K562 (cell line): ENCODE data around the gene TADA2A. TPM values are rescaled to one million over a fixed set of nuclear protein-coding genes. Genes with fewer than 3 reads are reported as not detected.

Source experiments
- ATAC-seq: fragments of 200-7000 bp; cut with Tn5 transposase; 3 replicates; pipeline ENCODE4 v1.9.1; 2020; ENCODE audit warnings: moderate library complexity
- BruUV-seq: library from RNA; stranded (reverse); fragments of 400-500 nt; replicated peaks from 2 replicates; lab custom pipeline; 2021; lab: Mats Ljungman, UMichigan
- CTCF ChIA-PET: fragments of 300-600 bp; formaldehyde crosslinking; extraction: SDS; loops from one replicate; lab custom pipeline; 2021; ENCODE audit warnings: low intra/inter-chr PET ratio; lab: Yijun Ruan, JAX
- POLR2A ChIA-PET: fragments of 300-600, 350-650 bp; sonication (Branson Sonifier 250); formaldehyde crosslinking; extraction: SDS; loops from one replicate; lab custom pipeline; 2021; ENCODE audit warnings: antibody characterized with exemption, inconsistent platforms; lab: Yijun Ruan, JAX
- DNase-seq, 4 experiments: peaks; one replicate each; pipeline versions ENCODE4 v3.0.0 to v3.0.0-alpha.2; 2011 to 2018; ENCODE audit warnings: low spot score in 3 of 4, mixed read lengths in 3 of 4; ENCODE audit errors: extremely low read depth in 1 of 4
- FAIRE-seq: peaks from 2 replicates; lab custom pipeline; 2011; peaks lifted over from hg19 to GRCh38; lab: Jason Lieb, UNC
- H2AFZ ChIP-seq: 2 replicates; pipeline ENCODE4 v1.6.0; 2011; ENCODE audit warnings: low read depth, low read length, control low read depth, inconsistent platforms
- H3K27ac ChIP-seq: fragments of 200-600 bp; 3 replicates; pipeline ENCODE4 v1.8.0; 2011; ENCODE audit warnings: low read depth, mild to moderate bottlenecking, control low read depth, inconsistent platforms, low read length, moderate library complexity, mixed read lengths; ENCODE audit errors: extremely low read depth
- H3K27me3 ChIP-seq, 2 experiments: fragments of 300-600 bp in 1 of 2; 2 replicates in 1 of 2; 3 replicates in 1 of 2; pipeline versions ENCODE4 v1.6.0 to v1.8.0; 2011; ENCODE audit warnings: inconsistent platforms in 2 of 2, low read length in 2 of 2, mild to moderate bottlenecking in 1 of 2, mixed read lengths in 1 of 2, moderate library complexity in 1 of 2; ENCODE audit not compliant: control insufficient read depth in 2 of 2, insufficient read depth in 2 of 2
- H3K36me3 ChIP-seq: fragments of 300-600 bp; 3 replicates; pipeline ENCODE4 v1.8.0; 2011; ENCODE audit warnings: mild to moderate bottlenecking, low read length, inconsistent platforms; ENCODE audit not compliant: control insufficient read depth, insufficient read depth
- H3K4me1 ChIP-seq, 2 experiments: fragments of 200-600 bp in 1 of 2; replicated peaks in 1 of 2; 2 replicates in 1 of 2; 3 replicates in 1 of 2; pipeline versions ENCODE4 v1.5.1 to v1.8.0; 2011; ENCODE audit warnings: inconsistent platforms in 2 of 2, low read length in 2 of 2, mild to moderate bottlenecking in 1 of 2, mixed read lengths in 1 of 2, moderate library complexity in 1 of 2; ENCODE audit not compliant: control insufficient read depth in 2 of 2, insufficient read depth in 2 of 2
- H3K4me2 ChIP-seq: 2 replicates; pipeline ENCODE4 v1.6.1; 2011; ENCODE audit warnings: low read length, control low read depth, inconsistent platforms, mixed read lengths; ENCODE audit not compliant: insufficient read depth
- H3K4me3 ChIP-seq: fragments of 200-600 bp; sonication (generic), shearing (Covaris generic); 2 replicates; pipeline ENCODE4 v1.5.1; 2016; ENCODE audit warnings: control low read depth, inconsistent platforms
- H3K79me2 ChIP-seq: fragments of 200-600 bp; 3 replicates; pipeline ENCODE4 v1.8.0; 2011; ENCODE audit warnings: low read length, inconsistent platforms; ENCODE audit not compliant: control insufficient read depth, insufficient read depth
- H3K9ac ChIP-seq, 2 experiments: 2 replicates each; pipeline versions ENCODE4 v1.6.0 to v1.6.1; 2011; ENCODE audit warnings: low read depth in 2 of 2, low read length in 2 of 2, control low read depth in 1 of 2, inconsistent platforms in 1 of 2, mild to moderate bottlenecking in 1 of 2, mixed read lengths in 1 of 2; ENCODE audit not compliant: insufficient read depth in 1 of 2
- H3K9me1 ChIP-seq: one replicate; pipeline ENCODE4 v1.6.0; 2011; ENCODE audit warnings: inconsistent platforms, mild to moderate bottlenecking, low read length, moderate library complexity; ENCODE audit not compliant: control insufficient read depth, insufficient read depth
- H3K9me3 ChIP-seq: replicated peaks from 2 replicates; pipeline ENCODE4 v1.5.1; 2011; ENCODE audit warnings: low read depth, low read length, inconsistent platforms; ENCODE audit not compliant: control insufficient read depth, insufficient read depth
- H4K20me1 ChIP-seq: replicated peaks from 2 replicates; pipeline ENCODE4 v1.6.1; 2011; ENCODE audit warnings: low read length, inconsistent platforms, mixed read lengths; ENCODE audit not compliant: control insufficient read depth, insufficient read depth
- CBX8 ChIP-seq: fragments of 200-600 bp; sonication (generic); IDR thresholded peaks from 2 replicates; pipeline ENCODE4 v1.6.1; 2012; ENCODE audit warnings: borderline replicate concordance, mixed run types, low read depth, mild to moderate bottlenecking, moderate library complexity, mixed read lengths, low read length, control low read depth, inconsistent platforms; ENCODE audit not compliant: poor library complexity, severe bottlenecking; ENCODE audit errors: extremely low read depth
- TFE3 ChIP-seq: fragments of 450-650 bp; formaldehyde crosslinking; IDR thresholded peaks from 2 replicates; pipeline ENCODE4 v1.4.0; 2020; ENCODE audit warnings: mild to moderate bottlenecking, mixed read lengths
- WGBS: fragments of 100-300 bp; shearing (Covaris generic); methylation state at CpG from one replicate; pipeline ENCODE4 v1.1.6; 2016; ENCODE audit warnings: low coverage, mixed read lengths; ENCODE audit not compliant: insufficient coverage; ENCODE audit errors: missing lambda C conversion rate; 5-methylcytosine and 5-hydroxymethylcytosine counted together
- in situ Hi-C: fragments of 300-500 bp; cut with MboI; formaldehyde crosslinking; loops from 4 replicates; pipeline ENCODE4 v1.15.0; 2018; ENCODE audit warnings: inconsistent platforms, mixed read lengths
- intact Hi-C: fragments of 100-400 bp; cut with micrococcal nuclease; formaldehyde crosslinking; loops from 2 replicates; pipeline ENCODE4 v1.14.2; 2022
- polyA plus RNA-seq, 8 experiments: library from polyadenylated mRNA; depleted of rRNA in 4 of 8; stranded (reverse) in 5 of 8; unstranded in 3 of 8; fragments of >200 nt; fragmentation: Nextera tagmentation in 2 of 8; fragmentation: Illumina TruSeq in 1 of 8; extraction: Ambion mirVana in 2 of 8; extraction: Trizol in 1 of 8; gene quantifications; 2 replicates each; pipeline versions ENCODE4 v1.2.1 to v1.2.3, GENCODE V29; 2011 to 2014; ENCODE audit warnings: inconsistent platforms in 1 of 8, missing spikeins in 1 of 8
- total RNA-seq, 7 experiments: library from RNA; depleted of rRNA in 6 of 7; stranded (reverse); fragments of >200 nt in 6 of 7; fragmentation: Illumina TruSeq in 2 of 7; extraction: Trizol in 2 of 7; gene quantifications; 2 replicates each; pipeline versions ENCODE4 v1.2.1 to v1.2.3, GENCODE V29; 2011 to 2021; ENCODE audit warnings: low replicate concordance in 1 of 7
- TF ChIP-seq, protein P1 (sequence below): sonication (generic); formaldehyde crosslinking; IDR thresholded peaks from 2 replicates; pipeline ENCODE4 v1.8.0; 2023; ENCODE audit warnings: mild to moderate bottlenecking, missing genetic modification reagents

The TADA2A gene
- total and polyA plus RNA-seq, 9 of the 15 experiments (the other 6 are each of a cell fraction or from before 2014, with no cell fraction given) = 13.8 to 37.7 (median 25.0) TPM

DNA sequence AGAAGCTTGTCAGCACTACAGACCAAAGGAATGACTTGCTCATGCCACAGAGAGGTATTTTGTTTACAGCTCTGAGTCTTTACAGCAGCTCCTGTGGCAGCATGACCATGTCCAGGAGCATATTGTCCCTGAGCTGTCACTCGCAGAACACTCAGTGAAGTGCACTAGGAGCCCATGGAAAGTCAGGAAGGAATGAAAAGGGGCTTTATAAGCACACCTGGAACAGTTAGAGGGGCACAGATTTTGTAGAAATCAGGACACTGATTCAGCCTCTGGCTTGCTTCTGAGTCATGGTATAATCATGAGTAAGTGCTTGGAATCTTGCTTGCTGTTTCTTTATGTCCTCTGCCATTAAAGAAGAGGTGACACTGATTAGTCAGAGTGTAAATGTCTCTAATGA is 41.0 kb downstream of the TADA2A start (continued):
- TF ChIP-seq, protein P1, sequence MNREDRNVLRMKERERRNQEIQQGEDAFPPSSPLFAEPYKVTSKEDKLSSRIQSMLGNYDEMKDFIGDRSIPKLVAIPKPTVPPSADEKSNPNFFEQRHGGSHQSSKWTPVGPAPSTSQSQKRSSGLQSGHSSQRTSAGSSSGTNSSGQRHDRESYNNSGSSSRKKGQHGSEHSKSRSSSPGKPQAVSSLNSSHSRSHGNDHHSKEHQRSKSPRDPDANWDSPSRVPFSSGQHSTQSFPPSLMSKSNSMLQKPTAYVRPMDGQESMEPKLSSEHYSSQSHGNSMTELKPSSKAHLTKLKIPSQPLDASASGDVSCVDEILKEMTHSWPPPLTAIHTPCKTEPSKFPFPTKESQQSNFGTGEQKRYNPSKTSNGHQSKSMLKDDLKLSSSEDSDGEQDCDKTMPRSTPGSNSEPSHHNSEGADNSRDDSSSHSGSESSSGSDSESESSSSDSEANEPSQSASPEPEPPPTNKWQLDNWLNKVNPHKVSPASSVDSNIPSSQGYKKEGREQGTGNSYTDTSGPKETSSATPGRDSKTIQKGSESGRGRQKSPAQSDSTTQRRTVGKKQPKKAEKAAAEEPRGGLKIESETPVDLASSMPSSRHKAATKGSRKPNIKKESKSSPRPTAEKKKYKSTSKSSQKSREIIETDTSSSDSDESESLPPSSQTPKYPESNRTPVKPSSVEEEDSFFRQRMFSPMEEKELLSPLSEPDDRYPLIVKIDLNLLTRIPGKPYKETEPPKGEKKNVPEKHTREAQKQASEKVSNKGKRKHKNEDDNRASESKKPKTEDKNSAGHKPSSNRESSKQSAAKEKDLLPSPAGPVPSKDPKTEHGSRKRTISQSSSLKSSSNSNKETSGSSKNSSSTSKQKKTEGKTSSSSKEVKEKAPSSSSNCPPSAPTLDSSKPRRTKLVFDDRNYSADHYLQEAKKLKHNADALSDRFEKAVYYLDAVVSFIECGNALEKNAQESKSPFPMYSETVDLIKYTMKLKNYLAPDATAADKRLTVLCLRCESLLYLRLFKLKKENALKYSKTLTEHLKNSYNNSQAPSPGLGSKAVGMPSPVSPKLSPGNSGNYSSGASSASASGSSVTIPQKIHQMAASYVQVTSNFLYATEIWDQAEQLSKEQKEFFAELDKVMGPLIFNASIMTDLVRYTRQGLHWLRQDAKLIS (CRISPR knock-in tag) = no peak
- TF ChIP-seq, all 486 proteins: peak for 2

DNA sequence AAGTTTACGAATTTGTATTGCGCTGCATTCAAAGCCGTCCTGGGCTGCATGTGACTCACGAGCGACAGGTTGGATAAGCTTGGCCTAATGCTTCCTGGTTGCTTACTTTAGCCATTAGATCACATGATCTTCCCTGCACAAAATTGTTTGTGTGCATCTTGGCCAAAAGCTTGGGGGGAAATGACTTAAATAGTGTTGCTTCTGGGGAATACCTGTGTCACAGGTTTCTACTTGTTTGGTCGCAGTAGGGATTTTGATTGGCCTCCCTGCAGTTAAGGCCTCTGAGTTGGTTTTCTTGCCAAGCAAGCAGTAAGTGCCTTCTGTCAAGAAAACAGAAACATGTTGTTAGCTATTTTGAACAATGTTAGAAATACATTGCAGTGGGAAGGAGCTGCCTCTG is 43.4 kb downstream of the TADA2A start:
- BruUV-seq = no TSS peak
- 92% methylated on average over 6 of the region's 6 CpGs for WGBS
- in situ Hi-C loops (no loop called here), intact Hi-C loops (no loop called here)
- ChIA-PET CTCF (no interaction called here), POLR2A (interaction anchor here (1.1 to 1.2 kb wide), 3 partner anchors 10 to 41 kb away, joined by 3 to 4 read pairs (median 3); no protein-coding TSS in a partner anchor)
- Histone ChIP-seq H3K9ac (no peak overlapping the region), H3K9me3 (no peaks in the 10 kb centered on the region), H3K27me3 (no peaks in the 10 kb centered on the region), H3K4me1 (no peaks in the 10 kb centered on the region), H3K9me1 (no peaks in the 10 kb centered on the region), H3K4me3 (no peak overlapping the region), H4K20me1 (no peaks in the 10 kb centered on the region), H3K27ac (no peak overlapping the region), H3K36me3 (peaks cover 46% of the 10 kb centered on the region), H3K4me2 (no peak overlapping the region), H2AFZ (no peak overlapping the region), H3K79me2 (no peaks in the 10 kb centered on the region)
- DNase-seq = no peak
- TF ChIP-seq CBX8 = no peak
- TF ChIP-seq TFE3 = peak; percentile 43
- FAIRE-seq = no peak
- ATAC-seq = no peak
